Embryonic facial prominence (tissue), 1 donor: ENCODE results near the gene AIPL1.
"Not testable (repeated sequence)": the region's sequence is repeated elsewhere in the genome, so short reads cannot be mapped to it uniquely, and the experiment has no call there.

ENCODE experiments used
- DNase-seq: peaks from one replicate; pipeline ENCODE4 v3.0.0-alpha.2; 2016; ENCODE audit errors: extremely low spot score

The AIPL1 gene, protein sequence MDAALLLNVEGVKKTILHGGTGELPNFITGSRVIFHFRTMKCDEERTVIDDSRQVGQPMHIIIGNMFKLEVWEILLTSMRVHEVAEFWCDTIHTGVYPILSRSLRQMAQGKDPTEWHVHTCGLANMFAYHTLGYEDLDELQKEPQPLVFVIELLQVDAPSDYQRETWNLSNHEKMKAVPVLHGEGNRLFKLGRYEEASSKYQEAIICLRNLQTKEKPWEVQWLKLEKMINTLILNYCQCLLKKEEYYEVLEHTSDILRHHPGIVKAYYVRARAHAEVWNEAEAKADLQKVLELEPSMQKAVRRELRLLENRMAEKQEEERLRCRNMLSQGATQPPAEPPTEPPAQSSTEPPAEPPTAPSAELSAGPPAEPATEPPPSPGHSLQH

GRCh38 chr17:6435051-6435450 lies at the start of gene AIPL1:
Gene AIPL1, minus strand, starts transcription at chr17:6435121. Its CDS starts 17 bp downstream, at chr17:6435104.
- DNase-seq, result no peak

GRCh38 chr17:6483507-6483906 lies 48.6 kb upstream of the AIPL1 start:
- no peak for DNase-seq

DNA sequence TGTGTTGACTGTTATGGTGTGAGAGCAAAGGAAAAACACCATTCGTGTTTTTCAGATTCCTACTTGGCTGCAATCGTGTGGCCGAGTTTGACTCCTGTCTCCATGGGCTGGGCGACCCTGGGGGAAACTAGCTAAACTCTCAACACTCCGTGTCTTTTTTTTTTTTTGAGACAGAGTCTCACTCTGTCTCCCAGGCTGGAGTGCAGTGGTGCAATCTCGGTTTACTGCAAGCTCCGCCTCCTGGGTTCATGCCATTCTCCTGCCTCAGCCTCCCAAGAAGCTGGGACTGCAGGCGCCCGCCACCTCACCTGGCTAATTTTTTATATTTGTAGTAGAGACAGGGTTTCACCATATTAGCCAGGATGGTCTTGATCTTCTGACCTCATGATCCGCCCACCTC lies 47.9 kb upstream of the AIPL1 start:
- DNase-seq, result not testable (repeated sequence)

GRCh38 chr17:6482105-6482455 lies 47.2 kb upstream of the AIPL1 start:
- no peak for DNase-seq

DNA sequence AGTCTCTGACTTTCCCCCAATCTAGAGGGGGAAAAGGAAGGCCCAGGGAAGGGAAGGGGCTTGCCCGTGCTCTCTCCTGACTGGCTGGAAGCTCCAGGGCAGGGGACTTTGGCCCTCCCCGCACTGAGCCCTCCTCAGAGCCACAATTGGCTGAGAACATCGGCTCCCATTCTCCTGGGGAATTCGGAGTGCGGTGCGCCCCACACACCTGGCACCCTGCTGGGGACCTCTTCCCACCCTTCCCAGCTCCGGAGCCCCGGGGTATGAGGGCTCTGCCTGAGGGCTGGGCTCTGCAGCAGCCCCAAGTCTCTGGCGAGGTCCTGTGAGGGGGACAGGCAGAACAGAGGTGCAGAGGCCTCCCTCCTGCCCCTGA lies 45.4 kb upstream of the AIPL1 start:
- DNase-seq, result no peak

DNA sequence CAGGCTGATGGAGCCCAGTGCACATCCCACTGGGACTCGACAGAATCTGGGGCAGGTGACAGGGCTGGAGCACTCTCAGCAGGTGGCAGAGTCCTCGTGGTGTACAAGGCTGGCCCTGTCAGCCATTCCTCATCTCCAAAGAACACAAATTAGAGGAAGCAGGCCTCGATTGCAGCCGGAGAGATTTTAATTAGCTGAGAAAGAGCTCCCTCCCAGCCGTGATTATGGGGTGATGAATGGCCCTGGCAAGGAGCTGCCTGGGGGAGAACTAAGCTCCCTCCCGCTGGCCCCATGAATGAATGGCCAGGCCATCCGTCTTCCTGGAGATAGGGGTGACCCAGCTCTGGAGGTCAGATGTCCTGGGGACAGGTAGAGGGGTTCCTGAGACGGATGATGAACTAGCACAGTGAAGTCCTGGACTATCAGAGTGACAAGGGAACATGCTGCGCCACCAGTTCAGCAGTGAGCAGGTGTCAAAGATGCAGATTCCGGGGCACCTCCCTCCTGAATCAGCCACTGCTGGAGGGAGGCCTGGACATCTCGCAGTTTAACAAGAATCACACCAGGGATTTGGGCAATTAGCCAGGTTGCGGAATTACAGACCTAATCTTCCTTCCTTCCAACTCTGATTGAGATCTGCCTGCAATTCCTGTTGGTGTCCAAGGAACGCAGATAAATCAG lies 44.8 kb upstream of the AIPL1 start:
- DNase-seq, result no peak

DNA sequence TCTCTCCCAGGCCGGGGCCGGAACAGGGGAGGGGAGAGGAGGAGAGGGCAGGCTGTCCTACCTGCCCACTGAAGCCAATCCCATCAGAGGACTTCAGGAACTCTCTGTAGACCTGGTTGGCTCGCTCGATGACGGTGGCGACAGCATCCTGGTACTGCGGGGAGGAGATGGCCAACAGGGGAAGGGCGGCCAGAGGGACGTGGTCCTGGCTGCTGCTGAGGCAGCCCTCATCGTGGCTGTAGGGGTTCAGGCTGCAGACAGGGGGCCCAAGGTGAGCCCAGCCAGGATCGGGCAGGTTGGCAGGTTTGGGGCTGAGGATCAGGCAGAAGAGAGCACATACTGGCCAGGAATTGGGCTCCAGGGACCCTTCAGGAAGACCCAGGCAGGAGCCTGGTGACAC lies 43.6 kb upstream of the AIPL1 start:
- DNase-seq, result no peak

- DNase-seq, result no peak
Measured at GRCh38 chr17:6477831-6478383, 43.0 kb upstream of the AIPL1 start.

DNA sequence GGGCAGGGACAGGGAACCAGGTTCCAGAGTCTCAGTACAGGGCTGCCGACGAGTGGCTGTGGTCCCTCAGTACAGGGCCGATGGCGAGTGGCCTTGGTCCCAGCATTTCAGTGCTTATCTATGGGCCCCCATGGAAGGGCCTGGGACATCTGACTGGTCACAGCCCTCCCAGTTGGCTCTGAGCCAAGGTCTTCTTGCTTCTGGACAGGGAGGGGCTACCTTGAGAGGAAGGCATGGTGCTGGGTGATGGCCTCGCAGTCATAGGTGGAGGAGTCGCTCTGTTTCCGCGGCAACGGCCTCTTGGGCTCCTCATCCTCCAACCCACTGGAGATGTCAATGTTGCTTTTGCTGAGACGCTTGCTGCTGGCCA lies 41.9 kb upstream of the AIPL1 start:
- no peak for DNase-seq

- DNase-seq, result no peak
Measured at GRCh38 chr17:6476076-6476809, 41.3 kb upstream of the AIPL1 start.

DNA sequence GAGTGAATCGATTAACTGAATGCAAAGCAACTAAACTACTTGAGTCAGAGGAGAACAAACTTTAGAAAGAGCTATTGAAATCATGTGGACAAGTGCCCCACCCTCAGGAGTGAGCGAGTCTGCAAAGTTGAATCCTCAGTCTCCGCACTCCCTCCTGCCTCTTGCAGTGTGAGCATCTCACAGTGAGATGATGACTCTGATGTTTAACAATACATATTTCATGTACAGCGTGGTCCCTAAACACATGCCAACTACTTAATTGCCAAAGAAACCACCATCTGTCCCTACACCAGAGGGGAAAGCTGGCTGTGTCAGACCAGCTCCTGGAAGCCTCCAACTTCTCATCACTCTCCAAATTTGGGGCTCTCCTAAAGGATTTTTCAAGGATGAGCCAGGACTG lies 40.5 kb upstream of the AIPL1 start:
- no peak for DNase-seq

GRCh38 chr17:6474906-6475305 lies 40.0 kb upstream of the AIPL1 start:
- no peak for DNase-seq

DNA sequence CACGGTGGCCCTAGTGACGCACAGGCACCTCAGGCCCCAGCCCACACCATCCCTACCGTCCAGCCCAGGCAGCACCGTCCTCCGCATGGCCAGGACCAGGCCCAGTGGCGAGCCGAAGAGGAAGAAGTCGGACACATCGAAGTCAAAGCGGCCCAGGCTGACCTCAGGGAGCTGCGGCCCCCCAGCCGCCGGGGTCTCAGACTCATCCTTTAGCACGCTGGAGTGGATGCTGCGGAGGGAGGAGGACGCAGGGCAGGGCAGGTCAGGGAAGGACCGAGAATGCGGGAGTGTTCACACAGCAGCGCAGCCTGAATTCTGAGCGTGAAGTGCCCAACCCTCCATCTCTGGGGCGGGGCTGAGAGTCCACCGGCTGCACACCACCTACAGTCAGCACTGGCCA lies 39.5 kb upstream of the AIPL1 start:
- DNase-seq, result no peak

DNA sequence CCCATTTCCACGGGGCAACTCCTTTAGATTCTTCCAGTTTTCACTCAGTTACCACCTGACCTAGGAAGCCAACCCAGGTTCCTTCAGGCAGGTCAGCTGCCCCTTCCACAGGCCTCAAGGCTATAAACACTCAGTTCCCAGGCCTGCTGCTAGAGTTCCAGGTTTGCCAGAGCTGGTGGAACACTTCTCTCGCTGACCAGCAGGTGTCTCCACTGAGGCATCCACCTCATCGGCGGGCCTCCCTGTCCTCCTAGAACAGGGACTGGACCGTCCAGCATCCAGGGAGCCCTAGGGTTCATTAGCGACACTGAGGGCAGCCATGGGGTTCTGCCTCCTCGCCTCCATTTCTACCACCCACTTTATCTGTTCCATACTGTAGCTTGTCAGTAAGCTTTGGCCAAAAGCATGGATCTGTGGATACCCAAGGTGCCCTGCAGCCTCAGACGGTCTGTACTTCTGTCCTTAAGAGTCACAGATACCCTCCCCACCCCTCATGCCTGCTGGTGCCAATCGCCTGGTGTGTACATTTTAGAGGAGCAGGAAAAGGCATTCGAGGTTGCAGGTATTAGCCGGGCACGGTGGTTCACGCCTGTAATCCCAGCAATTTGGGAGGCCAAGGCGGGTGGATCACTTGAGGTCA lies 38.3 kb upstream of the AIPL1 start:
- DNase-seq, result no peak

- DNase-seq, result no peak
Measured at GRCh38 chr17:6472517-6472916, 37.6 kb upstream of the AIPL1 start.

- no peak for DNase-seq
Measured at GRCh38 chr17:6471531-6472465, 36.9 kb upstream of the AIPL1 start.

DNA sequence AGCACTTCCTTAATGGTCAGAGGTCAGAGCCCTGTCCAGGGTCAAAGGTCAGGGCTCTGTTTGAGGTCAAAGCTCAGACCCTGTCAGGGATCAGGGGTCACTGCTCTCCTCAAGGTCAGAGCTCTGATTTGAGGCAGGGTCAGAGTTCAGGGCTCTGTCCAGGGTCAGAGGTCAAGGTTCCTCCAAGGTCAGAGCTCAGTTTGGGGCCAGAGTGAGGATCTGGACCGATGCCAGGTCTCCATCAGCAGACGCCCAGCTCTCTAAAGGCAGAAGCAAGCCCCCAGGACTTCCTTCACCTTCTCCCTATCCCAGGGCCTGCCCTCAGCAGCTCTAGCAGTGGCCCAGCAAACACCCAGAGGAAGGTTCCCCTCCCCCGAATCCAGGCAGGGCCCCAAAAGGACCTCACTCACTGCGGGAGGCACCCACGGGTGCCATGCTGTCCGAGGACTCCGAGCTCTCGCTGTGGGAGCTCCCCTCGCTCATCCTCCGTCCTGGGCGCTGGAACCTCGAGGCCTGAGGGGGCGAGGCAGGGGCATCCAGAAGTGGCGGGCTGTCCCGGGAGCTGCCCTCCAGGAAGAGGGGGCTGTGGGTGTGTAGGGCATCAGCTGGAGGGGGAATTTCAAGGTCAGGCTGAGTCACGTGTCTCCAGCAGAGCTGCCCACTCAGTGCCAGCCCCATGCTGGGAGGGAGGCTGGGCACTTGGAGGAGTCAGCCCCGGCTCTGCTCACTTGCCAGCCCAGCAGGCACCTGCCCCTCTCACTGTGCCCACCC lies 36.0 kb upstream of the AIPL1 start:
- no peak for DNase-seq

GRCh38 chr17:6470146-6470718 lies 35.3 kb upstream of the AIPL1 start:
- DNase-seq, result no peak

DNA sequence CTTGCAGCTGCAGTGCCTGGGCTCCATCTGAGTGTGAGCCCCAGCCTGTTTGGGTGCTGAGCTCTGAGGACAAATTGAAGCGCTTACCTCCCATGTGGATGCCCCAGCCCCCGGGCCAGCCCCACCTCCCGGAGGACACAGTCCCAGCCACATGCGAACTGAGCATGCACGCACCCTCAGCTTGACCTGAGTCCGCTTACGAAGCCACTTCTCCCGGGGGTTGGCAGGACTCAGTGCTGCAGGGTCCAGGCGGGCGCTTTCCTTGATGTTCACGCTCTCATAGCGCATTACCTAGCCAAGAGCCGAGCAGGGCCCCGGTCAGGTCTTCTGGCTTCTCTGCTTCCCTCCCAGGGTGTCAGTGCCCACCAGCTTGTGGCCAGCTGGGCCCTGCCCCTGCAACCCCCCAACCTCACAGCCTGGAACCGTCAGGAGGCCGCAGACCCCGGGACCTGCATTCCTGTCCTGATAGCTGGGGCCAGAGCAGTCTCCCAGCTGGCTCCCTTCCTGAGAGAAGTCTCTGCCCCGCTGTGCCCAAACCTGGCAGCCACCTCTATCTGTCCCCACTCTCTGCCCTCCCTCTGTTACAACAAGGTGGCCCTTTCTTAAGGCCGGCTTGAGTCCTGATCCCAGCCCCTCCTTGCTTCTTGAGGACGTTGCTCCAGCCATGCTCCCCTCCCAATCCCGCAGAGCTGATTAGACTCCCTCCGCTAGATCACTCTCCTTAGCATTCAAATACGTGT lies 33.3 kb upstream of the AIPL1 start:
- DNase-seq, result no peak
